ENCODE results near the gene WDR64. TPM values are rescaled to one million over a fixed set of nuclear protein-coding genes. Genes with fewer than 3 reads are reported as not detected.

The WDR64 gene
- total and polyA plus RNA-seq, 2 donors (not counting 3 experiments of a cell fraction or from before 2014, with no cell fraction given), result not detected

GRCh38 chr1:241696815-241697639 lies 44.9 kb downstream of the WDR64 start:
- FAIRE-seq (no peak), DNase-seq (ENCODE audit: low read depth, low spot score) (no peak)
- no TSS peak for BruUV-seq (replicated peaks)
- intact Hi-C loops (cut with micrococcal nuclease), result no loop called here
- no peak overlapping the region for H3K4me2 ChIP-seq (ENCODE audit: insufficient read depth, low read length)
- dilution Hi-C loops (cut with MboI; ENCODE audit: extremely low pct_ligation_motif_present, low sequenced_read_pairs), result no loop called here
- H3K9me1 ChIP-seq (replicated peaks; ENCODE audit: control insufficient read depth, extremely low read depth, insufficient read depth, low read length), result no peaks in the 10 kb centered on the region
- POLR2A ChIA-PET, result no interaction called here
- TF ChIP-seq EZH2 (IDR thresholded peaks at IDR 0.05; ENCODE audit: borderline replicate concordance, low read depth, low read length, severe bottlenecking) (no peak), POLR2AphosphoS5 (IDR thresholded peaks at IDR 0.05; ENCODE audit: insufficient read depth, low read depth, low read length) (no peak), FOS (IDR thresholded peaks at IDR 0.05; ENCODE audit: borderline replicate concordance, insufficient read depth, low read length) (no peak), JUN (IDR thresholded peaks at IDR 0.05; ENCODE audit: borderline replicate concordance, insufficient read depth, insufficient read length, low read depth) (no peak), CTCF (IDR thresholded peaks at IDR 0.05; ENCODE audit: extremely low read depth in 1 of 2, insufficient read depth in 1 of 2, low read depth in 1 of 2, low read length in 2 of 2) (no peak), POLR2A (IDR thresholded peaks at IDR 0.05; ENCODE audit: low read depth, low read length) (no peak), GATA2 (IDR thresholded peaks at IDR 0.05; ENCODE audit: insufficient read depth, insufficient read length, low read depth, low read length) (no peak)
- no peak overlapping the region for H2AFZ ChIP-seq (ENCODE audit: low read depth, low read length)
- no peaks in the 10 kb centered on the region for H3K27me3 ChIP-seq (ENCODE audit: control insufficient read depth in 2 of 2, insufficient read depth in 2 of 2, low read length in 2 of 2)
- H3K36me3 ChIP-seq (ENCODE audit: control insufficient read depth in 2 of 2, extremely low read depth in 1 of 2, insufficient read depth in 2 of 2, low read length in 2 of 2), result no peaks in the 10 kb centered on the region
- H4K20me1 ChIP-seq (replicated peaks; ENCODE audit: control insufficient read depth, extremely low read depth, insufficient read depth, low read length), result no peaks in the 10 kb centered on the region
- no peak overlapping the region for H3K27ac ChIP-seq (ENCODE audit: insufficient read depth, low read depth, low read length)
- CTCF ChIA-PET, result no interaction called here
- no peaks in the 10 kb centered on the region for H3K79me2 ChIP-seq (ENCODE audit: control insufficient read depth, insufficient read depth, low read length)
- no peaks in the 10 kb centered on the region for H3K9me3 ChIP-seq (replicated peaks; ENCODE audit: control insufficient read depth, insufficient read depth, low read length)
- no peak overlapping the region for H3K9ac ChIP-seq (replicated peaks; ENCODE audit: extremely low read depth, insufficient read depth, low read length)
- no peak overlapping the region for H3K4me3 ChIP-seq (replicated peaks in 1 of 3; ENCODE audit: insufficient read depth in 1 of 3, low read depth in 1 of 3, low read length in 3 of 3)
- no peaks in the 10 kb centered on the region for H3K4me1 ChIP-seq (ENCODE audit: control insufficient read depth, extremely low read depth, insufficient read depth, low read length)

All from endothelial cell of umbilical vein (primary cell).